ENCODE data around the gene CYB5R2.

DNA sequence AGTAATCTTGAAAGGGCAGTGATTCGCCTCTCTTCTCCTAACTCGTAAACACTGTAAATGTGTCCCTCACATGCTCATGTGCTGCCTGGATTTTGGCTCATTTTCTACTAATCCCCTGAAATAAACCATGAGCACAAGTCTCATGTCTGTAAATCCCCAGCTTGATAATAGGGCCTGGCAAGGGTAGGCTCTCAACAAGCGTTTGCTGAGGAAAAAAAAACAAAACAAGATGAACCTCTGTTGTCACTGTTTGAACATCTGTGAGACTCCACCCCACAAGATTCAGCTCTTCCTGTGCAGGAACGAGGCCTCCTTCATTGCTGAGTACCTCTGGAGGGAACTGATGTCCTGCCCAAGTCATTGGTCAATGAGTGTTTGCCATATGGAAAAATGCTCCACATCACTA is 4.5 kb upstream of the CYB5R2 start:
- TF ChIP-seq, protein P1, sequence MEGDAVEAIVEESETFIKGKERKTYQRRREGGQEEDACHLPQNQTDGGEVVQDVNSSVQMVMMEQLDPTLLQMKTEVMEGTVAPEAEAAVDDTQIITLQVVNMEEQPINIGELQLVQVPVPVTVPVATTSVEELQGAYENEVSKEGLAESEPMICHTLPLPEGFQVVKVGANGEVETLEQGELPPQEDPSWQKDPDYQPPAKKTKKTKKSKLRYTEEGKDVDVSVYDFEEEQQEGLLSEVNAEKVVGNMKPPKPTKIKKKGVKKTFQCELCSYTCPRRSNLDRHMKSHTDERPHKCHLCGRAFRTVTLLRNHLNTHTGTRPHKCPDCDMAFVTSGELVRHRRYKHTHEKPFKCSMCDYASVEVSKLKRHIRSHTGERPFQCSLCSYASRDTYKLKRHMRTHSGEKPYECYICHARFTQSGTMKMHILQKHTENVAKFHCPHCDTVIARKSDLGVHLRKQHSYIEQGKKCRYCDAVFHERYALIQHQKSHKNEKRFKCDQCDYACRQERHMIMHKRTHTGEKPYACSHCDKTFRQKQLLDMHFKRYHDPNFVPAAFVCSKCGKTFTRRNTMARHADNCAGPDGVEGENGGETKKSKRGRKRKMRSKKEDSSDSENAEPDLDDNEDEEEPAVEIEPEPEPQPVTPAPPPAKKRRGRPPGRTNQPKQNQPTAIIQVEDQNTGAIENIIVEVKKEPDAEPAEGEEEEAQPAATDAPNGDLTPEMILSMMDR (conservative IDR thresholded peaks at IDR 0.05; ENCODE audit: low read depth, low read length), result no peak
- TF ChIP-seq EZH2 (IDR thresholded peaks at IDR 0.05; ENCODE audit: borderline replicate concordance, low read depth, low read length, poor library complexity, severe bottlenecking), result no peak

All from A673 (cell line).